HEK293 (cell line): ENCODE results near the gene DNAJB2.

Source experiments
- CTCF ChIA-PET: fragments of 350-600 bp; formaldehyde crosslinking; extraction: SDS; loops from one replicate; lab custom pipeline; 2021; ENCODE audit warnings: antibody characterized with exemption; lab: Yijun Ruan, JAX
- POLR2A ChIA-PET: fragments of 300-600 bp; formaldehyde crosslinking; extraction: SDS; loops from one replicate; lab custom pipeline; 2020; ENCODE audit warnings: antibody characterized with exemption, inconsistent platforms; lab: Yijun Ruan, JAX
- H3K27ac ChIP-seq: fragments of 200-500 bp; sonication (Bioruptor generic); 2 replicates; pipeline ENCODE4 v1.5.1; 2014; ENCODE audit warnings: low read depth, low read length, control low read depth, inconsistent platforms; ENCODE audit errors: extremely low read depth
- H3K36me3 ChIP-seq, 2 experiments: fragments of 200-500 bp in 1 of 2; sonication (Bioruptor generic) in 1 of 2; 1 replicate in 1 of 2; 2 replicates in 1 of 2; pipeline ENCODE4 v1.5.1; 2014 to 2017; ENCODE audit warnings: inconsistent platforms in 2 of 2, low read length in 2 of 2; ENCODE audit not compliant: control insufficient read depth in 2 of 2, insufficient read depth in 1 of 2
- H3K4me1 ChIP-seq: fragments of 200-500 bp; sonication (Bioruptor generic); 2 replicates; pipeline ENCODE4 v1.5.1; 2014; ENCODE audit warnings: mild to moderate bottlenecking, low read length, inconsistent platforms; ENCODE audit not compliant: control insufficient read depth, insufficient read depth
- H3K4me3 ChIP-seq: 2 replicates; pipeline ENCODE4 v1.5.1; 2011; ENCODE audit warnings: low read depth, mild to moderate bottlenecking, control low read depth, low read length, moderate library complexity
- H3K9me3 ChIP-seq: fragments of 200-500 bp; sonication (Bioruptor generic); 2 replicates; pipeline ENCODE4 v1.5.1; 2014; ENCODE audit warnings: low read depth, low read length, inconsistent platforms; ENCODE audit not compliant: control insufficient read depth, insufficient read depth
- BCL11B ChIP-seq: fragments of 450-650 bp; formaldehyde crosslinking; IDR thresholded peaks from 2 replicates; pipeline ENCODE4 v1.5.1; 2016; ENCODE audit warnings: low read depth, missing biosample characterization, missing genetic modification characterization
- EGR2 ChIP-seq: fragments of 450-650 bp; formaldehyde crosslinking; IDR thresholded peaks from 2 replicates; pipeline ENCODE4 v1.5.1; 2016; ENCODE audit warnings: low read depth, missing biosample characterization, missing genetic modification characterization
- GLI4 ChIP-seq: fragments of 450-650 bp; formaldehyde crosslinking; IDR thresholded peaks from 2 replicates; pipeline ENCODE4 v1.5.1; 2016; ENCODE audit warnings: missing biosample characterization, missing genetic modification characterization
- KLF1 ChIP-seq: fragments of 450-650 bp; formaldehyde crosslinking; IDR thresholded peaks from 2 replicates; pipeline ENCODE4 v1.5.1; 2016; ENCODE audit warnings: missing biosample characterization, missing genetic modification characterization
- MYNN ChIP-seq: fragments of 450-650 bp; formaldehyde crosslinking; IDR thresholded peaks from 2 replicates; pipeline ENCODE4 v1.5.1; 2016; ENCODE audit warnings: missing biosample characterization, missing genetic modification characterization, borderline replicate concordance
- OSR2 ChIP-seq: fragments of 450-650 bp; formaldehyde crosslinking; IDR thresholded peaks from 2 replicates; pipeline ENCODE4 v1.5.1; 2016; ENCODE audit warnings: missing biosample characterization, missing genetic modification characterization
- REPIN1 ChIP-seq: fragments of 450-650 bp; formaldehyde crosslinking; IDR thresholded peaks from 2 replicates; pipeline ENCODE4 v1.5.1; 2017; ENCODE audit warnings: missing biosample characterization, missing genetic modification characterization, low read depth
- ZFHX2 ChIP-seq: fragments of 450-650 bp; formaldehyde crosslinking; conservative IDR thresholded peaks from 2 replicates; pipeline ENCODE4 v1.5.1; 2016; ENCODE audit warnings: missing biosample characterization, missing genetic modification characterization
- ZFP3 ChIP-seq: fragments of 450-650 bp; formaldehyde crosslinking; IDR thresholded peaks from 2 replicates; pipeline ENCODE4 v1.5.1; 2016; ENCODE audit warnings: low read depth, missing biosample characterization, missing genetic modification characterization
- ZNF155 ChIP-seq: fragments of 450-650 bp; formaldehyde crosslinking; IDR thresholded peaks from 2 replicates; pipeline ENCODE4 v1.5.1; 2016; ENCODE audit warnings: missing biosample characterization, missing genetic modification characterization
- ZNF211 ChIP-seq: fragments of 450-650 bp; formaldehyde crosslinking; IDR thresholded peaks from 2 replicates; pipeline ENCODE4 v1.5.1; 2016; ENCODE audit warnings: low read depth, missing biosample characterization, missing genetic modification characterization
- ZNF23 ChIP-seq: fragments of 450-650 bp; formaldehyde crosslinking; IDR thresholded peaks from 2 replicates; pipeline ENCODE4 v1.5.1; 2016; ENCODE audit warnings: missing biosample characterization, missing genetic modification characterization, borderline replicate concordance
- ZNF426 ChIP-seq: fragments of 450-650 bp; formaldehyde crosslinking; IDR thresholded peaks from 2 replicates; pipeline ENCODE4 v1.5.1; 2017; ENCODE audit warnings: missing biosample characterization, missing genetic modification characterization, mild to moderate bottlenecking, inconsistent platforms, moderate library complexity
- ZNF514 ChIP-seq: fragments of 450-650 bp; formaldehyde crosslinking; IDR thresholded peaks from 2 replicates; pipeline ENCODE4 v1.5.1; 2016; ENCODE audit warnings: missing biosample characterization, missing genetic modification characterization
- ZNF521 ChIP-seq: fragments of 450-650 bp; formaldehyde crosslinking; IDR thresholded peaks from 2 replicates; pipeline ENCODE4 v1.5.1; 2017; ENCODE audit warnings: missing biosample characterization, mild to moderate bottlenecking, missing genetic modification characterization
- ZNF529 ChIP-seq: fragments of 450-650 bp; formaldehyde crosslinking; IDR thresholded peaks from 2 replicates; pipeline ENCODE4 v1.5.1; 2017; ENCODE audit warnings: missing genetic modification characterization, missing biosample characterization; ENCODE audit not compliant: insufficient replicate concordance
- ZNF610 ChIP-seq: fragments of 450-650 bp; formaldehyde crosslinking; IDR thresholded peaks from 2 replicates; pipeline ENCODE4 v1.5.1; 2016; ENCODE audit warnings: missing biosample characterization, missing genetic modification characterization, borderline replicate concordance
- ZNF623 ChIP-seq: fragments of 450-650 bp; formaldehyde crosslinking; IDR thresholded peaks from 2 replicates; pipeline ENCODE4 v1.5.1; 2016; ENCODE audit warnings: missing biosample characterization, missing genetic modification characterization
- ZNF76 ChIP-seq: fragments of 450-650 bp; formaldehyde crosslinking; IDR thresholded peaks from 2 replicates; pipeline ENCODE4; 2016; ENCODE audit warnings: low read depth, missing biosample characterization, missing genetic modification characterization, borderline replicate concordance
- TF ChIP-seq, protein P1 (sequence below): fragments of 450-650 bp; formaldehyde crosslinking; IDR thresholded peaks from 2 replicates; pipeline ENCODE4 v1.5.1; 2016; ENCODE audit warnings: missing biosample characterization, missing genetic modification characterization
- TF ChIP-seq, protein P2 (sequence below): fragments of 450-650 bp; formaldehyde crosslinking; IDR thresholded peaks from 2 replicates; pipeline ENCODE4 v1.5.1; 2016; ENCODE audit warnings: missing biosample characterization, missing genetic modification characterization, low read depth
- TF ChIP-seq, protein P3 (sequence below): fragments of 450-650 bp; formaldehyde crosslinking; IDR thresholded peaks from 2 replicates; pipeline ENCODE4 v1.5.1; 2016; ENCODE audit warnings: missing biosample characterization, missing genetic modification characterization
- TF ChIP-seq, protein P4 (sequence below): fragments of 450-650 bp; formaldehyde crosslinking; IDR thresholded peaks from 2 replicates; pipeline ENCODE4 v1.5.1; 2017; ENCODE audit warnings: missing biosample characterization, mild to moderate bottlenecking, missing genetic modification characterization, moderate library complexity
- TF ChIP-seq, protein P5 (sequence below): fragments of 450-650 bp; formaldehyde crosslinking; IDR thresholded peaks from 2 replicates; pipeline ENCODE4 v1.5.1; 2016; ENCODE audit warnings: missing biosample characterization, missing genetic modification characterization

DNAJB2 gene

DNA sequence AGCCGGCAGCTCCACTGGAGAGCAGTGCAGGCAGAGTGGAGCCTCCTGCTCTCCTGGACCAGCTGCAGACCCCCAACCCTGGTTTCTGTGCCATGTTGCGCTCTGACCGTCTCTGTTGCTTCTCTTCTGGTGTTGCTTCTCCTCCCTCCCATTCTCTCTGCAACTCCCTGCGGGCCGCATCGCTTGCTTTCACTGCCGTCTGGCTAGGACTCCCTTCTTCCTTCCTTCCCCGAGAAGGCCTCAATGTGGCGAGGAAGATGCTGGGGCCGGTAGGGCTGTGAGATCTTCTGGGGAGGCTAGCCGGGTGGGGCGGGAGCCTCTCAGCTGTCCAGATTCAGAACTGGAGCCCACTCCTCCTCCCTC, 6.2 kb downstream of the DNAJB2 start (continued):
- TF ChIP-seq, protein P1, sequence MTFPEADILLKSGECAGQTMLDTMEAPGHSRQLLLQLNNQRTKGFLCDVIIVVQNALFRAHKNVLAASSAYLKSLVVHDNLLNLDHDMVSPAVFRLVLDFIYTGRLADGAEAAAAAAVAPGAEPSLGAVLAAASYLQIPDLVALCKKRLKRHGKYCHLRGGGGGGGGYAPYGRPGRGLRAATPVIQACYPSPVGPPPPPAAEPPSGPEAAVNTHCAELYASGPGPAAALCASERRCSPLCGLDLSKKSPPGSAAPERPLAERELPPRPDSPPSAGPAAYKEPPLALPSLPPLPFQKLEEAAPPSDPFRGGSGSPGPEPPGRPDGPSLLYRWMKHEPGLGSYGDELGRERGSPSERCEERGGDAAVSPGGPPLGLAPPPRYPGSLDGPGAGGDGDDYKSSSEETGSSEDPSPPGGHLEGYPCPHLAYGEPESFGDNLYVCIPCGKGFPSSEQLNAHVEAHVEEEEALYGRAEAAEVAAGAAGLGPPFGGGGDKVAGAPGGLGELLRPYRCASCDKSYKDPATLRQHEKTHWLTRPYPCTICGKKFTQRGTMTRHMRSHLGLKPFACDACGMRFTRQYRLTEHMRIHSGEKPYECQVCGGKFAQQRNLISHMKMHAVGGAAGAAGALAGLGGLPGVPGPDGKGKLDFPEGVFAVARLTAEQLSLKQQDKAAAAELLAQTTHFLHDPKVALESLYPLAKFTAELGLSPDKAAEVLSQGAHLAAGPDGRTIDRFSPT: no peak
- no peak for TF ChIP-seq MYNN (tag by site-specific recombination)
- TF ChIP-seq ZNF23: no peak
- TF ChIP-seq, protein P2, sequence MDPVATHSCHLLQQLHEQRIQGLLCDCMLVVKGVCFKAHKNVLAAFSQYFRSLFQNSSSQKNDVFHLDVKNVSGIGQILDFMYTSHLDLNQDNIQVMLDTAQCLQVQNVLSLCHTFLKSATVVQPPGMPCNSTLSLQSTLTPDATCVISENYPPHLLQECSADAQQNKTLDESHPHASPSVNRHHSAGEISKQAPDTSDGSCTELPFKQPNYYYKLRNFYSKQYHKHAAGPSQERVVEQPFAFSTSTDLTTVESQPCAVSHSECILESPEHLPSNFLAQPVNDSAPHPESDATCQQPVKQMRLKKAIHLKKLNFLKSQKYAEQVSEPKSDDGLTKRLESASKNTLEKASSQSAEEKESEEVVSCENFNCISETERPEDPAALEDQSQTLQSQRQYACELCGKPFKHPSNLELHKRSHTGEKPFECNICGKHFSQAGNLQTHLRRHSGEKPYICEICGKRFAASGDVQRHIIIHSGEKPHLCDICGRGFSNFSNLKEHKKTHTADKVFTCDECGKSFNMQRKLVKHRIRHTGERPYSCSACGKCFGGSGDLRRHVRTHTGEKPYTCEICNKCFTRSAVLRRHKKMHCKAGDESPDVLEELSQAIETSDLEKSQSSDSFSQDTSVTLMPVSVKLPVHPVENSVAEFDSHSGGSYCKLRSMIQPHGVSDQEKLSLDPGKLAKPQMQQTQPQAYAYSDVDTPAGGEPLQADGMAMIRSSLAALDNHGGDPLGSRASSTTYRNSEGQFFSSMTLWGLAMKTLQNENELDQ (tag by site-specific recombination): no peak
- TF ChIP-seq ZNF426 (tag by site-specific recombination): no peak
- TF ChIP-seq ZNF514 (tag by site-specific recombination): no peak

DNA sequence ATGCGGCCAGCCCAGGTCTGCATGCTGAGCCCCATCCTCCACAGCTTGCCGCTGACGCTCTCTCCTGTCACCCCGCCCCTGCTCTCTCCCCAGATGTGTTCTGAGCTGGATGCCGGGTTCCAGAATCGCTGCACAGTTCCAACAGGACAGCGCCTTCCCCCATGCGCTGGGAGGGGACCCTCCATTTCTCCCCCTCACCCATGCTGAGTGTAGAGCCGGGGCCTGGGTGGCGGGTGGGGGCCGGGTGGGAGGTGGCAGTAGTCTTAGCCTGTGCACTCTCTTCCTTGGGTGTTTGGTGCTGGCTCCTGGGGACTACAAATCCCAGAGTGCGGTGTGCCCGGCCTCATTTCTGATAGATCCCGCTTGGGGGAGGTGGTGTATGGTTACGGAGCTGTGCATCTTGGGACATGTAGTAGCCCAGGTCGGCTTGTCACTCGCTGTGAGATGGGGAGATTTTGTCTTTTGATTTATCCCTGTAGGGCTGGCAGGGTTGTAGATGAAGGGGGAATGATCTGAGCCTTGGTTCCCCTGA, 6.8 kb downstream of the DNAJB2 start:
- no peaks in the 10 kb centered on the region for H3K9me3 ChIP-seq
- ChIA-PET POLR2A (interaction anchor here (0.9 to 1.6 kb wide), 2 partner anchors 9 to 80 kb away, joined by 3 to 4 read pairs; partner anchors contain the start of gene ZFAND2B), CTCF (interaction anchor here (0.6 to 15.0 kb wide), 4 partner anchors 8 to 208 kb away, joined by 4 to 297 read pairs (median 6); partner anchors contain the start of gene DNAJB2)
- no peaks in the 10 kb centered on the region for H3K4me1 ChIP-seq
- H3K27ac ChIP-seq: no peak overlapping the region
- H3K36me3 ChIP-seq: peaks cover 0 to 56% of the 10 kb centered on the region in 2 experiments; a peak in 1 of 3 replicates
- H3K4me3 ChIP-seq: no peak overlapping the region
- TF ChIP-seq BCL11B (tag by site-specific recombination) (no peak), ZNF76 (0 out of 2 replicates have a peak, but pooled peaks have one; percentile 39)

DNA sequence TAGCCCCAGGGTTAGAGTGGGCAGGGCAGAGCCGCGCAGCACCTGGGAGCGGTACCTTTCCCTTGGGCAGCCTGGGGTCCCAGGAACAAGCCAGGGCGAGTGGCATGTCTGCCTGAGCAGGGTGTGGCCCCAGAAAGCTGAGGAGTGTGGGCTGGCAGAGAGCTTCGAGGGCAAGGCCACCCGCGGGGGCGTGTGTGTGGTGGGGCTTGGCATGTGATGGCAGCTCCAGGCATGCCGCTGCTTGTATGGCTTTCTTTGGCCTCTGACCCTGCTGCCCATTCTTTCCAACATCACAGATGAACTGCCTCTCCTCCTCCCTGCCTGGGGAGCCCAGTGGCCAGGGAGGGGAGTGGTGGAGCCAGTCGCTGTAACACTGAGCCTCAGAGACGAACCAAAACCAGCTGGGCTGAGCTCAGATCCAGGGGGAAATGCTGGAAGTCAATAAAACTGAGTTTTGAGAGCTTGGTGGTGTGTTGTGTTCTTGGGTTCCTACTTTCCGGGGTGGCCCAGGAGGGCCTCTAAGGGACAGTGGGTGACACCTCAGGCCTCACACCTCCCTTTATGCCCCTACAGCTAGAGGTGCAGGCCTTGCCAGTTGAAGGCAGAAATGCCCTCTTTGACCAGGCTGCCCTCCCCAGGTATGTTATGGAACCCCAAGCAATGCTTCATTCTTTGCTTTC, 7.4 kb downstream of the DNAJB2 start:
- Histone ChIP-seq H3K9me3 (no peaks in the 10 kb centered on the region), H3K36me3 (peaks cover 0 to 50% of the 10 kb centered on the region in 2 experiments; a peak in 1 of 3 replicates), H3K27ac (no peak overlapping the region), H3K4me1 (no peaks in the 10 kb centered on the region), H3K4me3 (no peak overlapping the region)
- ChIA-PET CTCF (interaction anchor here (0.6 to 15.0 kb wide), 4 partner anchors 8 to 207 kb away, joined by 4 to 297 read pairs (median 6); partner anchors contain the start of gene DNAJB2), POLR2A (interaction anchor here (0.9 to 1.6 kb wide), 2 partner anchors 8 to 80 kb away, joined by 3 to 4 read pairs; partner anchors contain the start of gene ZFAND2B)
- TF ChIP-seq, protein P3, sequence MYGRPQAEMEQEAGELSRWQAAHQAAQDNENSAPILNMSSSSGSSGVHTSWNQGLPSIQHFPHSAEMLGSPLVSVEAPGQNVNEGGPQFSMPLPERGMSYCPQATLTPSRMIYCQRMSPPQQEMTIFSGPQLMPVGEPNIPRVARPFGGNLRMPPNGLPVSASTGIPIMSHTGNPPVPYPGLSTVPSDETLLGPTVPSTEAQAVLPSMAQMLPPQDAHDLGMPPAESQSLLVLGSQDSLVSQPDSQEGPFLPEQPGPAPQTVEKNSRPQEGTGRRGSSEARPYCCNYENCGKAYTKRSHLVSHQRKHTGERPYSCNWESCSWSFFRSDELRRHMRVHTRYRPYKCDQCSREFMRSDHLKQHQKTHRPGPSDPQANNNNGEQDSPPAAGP (tag by site-specific recombination): no peak
- TF ChIP-seq GLI4 (no peak), EGR2 (tag by site-specific recombination) (peak; percentile 46), ZNF521 (tag by site-specific recombination) (no peak), ZFP3 (no peak), OSR2 (tag by site-specific recombination) (no peak), ZNF610 (tag by site-specific recombination) (no peak), ZNF211 (no peak), KLF1 (tag by site-specific recombination) (peak; percentile 34; the same call in 1 of the 2 replicates), ZNF623 (no peak), ZNF155 (tag by site-specific recombination) (no peak), ZNF529 (tag by site-specific recombination) (no peak), REPIN1 (tag by site-specific recombination) (no peak), ZFHX2 (tag by site-specific recombination) (peak; percentile 85)
- TF ChIP-seq, protein P4, sequence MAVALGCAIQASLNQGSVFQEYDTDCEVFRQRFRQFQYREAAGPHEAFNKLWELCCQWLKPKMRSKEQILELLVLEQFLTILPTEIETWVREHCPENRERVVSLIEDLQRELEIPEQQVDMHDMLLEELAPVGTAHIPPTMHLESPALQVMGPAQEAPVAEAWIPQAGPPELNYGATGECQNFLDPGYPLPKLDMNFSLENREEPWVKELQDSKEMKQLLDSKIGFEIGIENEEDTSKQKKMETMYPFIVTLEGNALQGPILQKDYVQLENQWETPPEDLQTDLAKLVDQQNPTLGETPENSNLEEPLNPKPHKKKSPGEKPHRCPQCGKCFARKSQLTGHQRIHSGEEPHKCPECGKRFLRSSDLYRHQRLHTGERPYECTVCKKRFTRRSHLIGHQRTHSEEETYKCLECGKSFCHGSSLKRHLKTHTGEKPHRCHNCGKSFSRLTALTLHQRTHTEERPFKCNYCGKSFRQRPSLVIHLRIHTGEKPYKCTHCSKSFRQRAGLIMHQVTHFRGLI (tag by site-specific recombination): peak; percentile 54; the same call in 1 of the 2 replicates
- TF ChIP-seq, protein P5, sequence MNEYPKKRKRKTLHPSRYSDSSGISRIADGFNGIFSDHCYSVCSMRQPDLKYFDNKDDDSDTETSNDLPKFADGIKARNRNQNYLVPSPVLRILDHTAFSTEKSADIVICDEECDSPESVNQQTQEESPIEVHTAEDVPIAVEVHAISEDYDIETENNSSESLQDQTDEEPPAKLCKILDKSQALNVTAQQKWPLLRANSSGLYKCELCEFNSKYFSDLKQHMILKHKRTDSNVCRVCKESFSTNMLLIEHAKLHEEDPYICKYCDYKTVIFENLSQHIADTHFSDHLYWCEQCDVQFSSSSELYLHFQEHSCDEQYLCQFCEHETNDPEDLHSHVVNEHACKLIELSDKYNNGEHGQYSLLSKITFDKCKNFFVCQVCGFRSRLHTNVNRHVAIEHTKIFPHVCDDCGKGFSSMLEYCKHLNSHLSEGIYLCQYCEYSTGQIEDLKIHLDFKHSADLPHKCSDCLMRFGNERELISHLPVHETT: no peak
